MM.1S (cell line): ENCODE measurements around the gene CEP85.

Source experiments
- CTCF ChIP-seq: fragments of 300-600 bp; sonication (generic); IDR thresholded peaks from 2 replicates; pipeline ENCODE4 v1.5.1; 2016; ENCODE audit warnings: antibody characterized with exemption, low read length, mixed read lengths
- EZH2phosphoT487 ChIP-seq: fragments of 300-600 bp; sonication (generic); IDR thresholded peaks from 2 replicates; pipeline ENCODE4 v1.6.1; 2018; ENCODE audit warnings: antibody characterized with exemption, low read length

- TF ChIP-seq CTCF (peak; percentile 90), EZH2phosphoT487 (no peak)
Observed at GRCh38 chr1:26233903-26234643, at the start of gene CEP85.
